NCI-H1417 treated with DMSO at 0.1 percent for 48 hours (cell line): ENCODE results near the gene COLGALT1.
A peak's percentile ranks its signal among the peaks of the same experiment; 100 is the strongest.
"Not testable (repeated sequence)": the region's sequence is repeated elsewhere in the genome, so short reads cannot be mapped to it uniquely, and the experiment has no call there.

Experiments used
- DNase-seq: peaks from one replicate; lab custom pipeline; 2025; lab: John Stamatoyannopoulos, UW

COLGALT1 gene

GRCh38 chr19:17555480-17555928 lies at the start of gene COLGALT1:
COLGALT1 (plus strand) TSS chr19:17555649; CDS start chr19:17555714, 65 bp downstream.
- DNase-seq, result peak; percentile 72

GRCh38 chr19:17506745-17507144 lies 48.7 kb upstream of the COLGALT1 start:
- DNase-seq, result no peak

GRCh38 chr19:17508558-17508933 lies 46.9 kb upstream of the COLGALT1 start:
- not testable (repeated sequence) for DNase-seq

- DNase-seq, result no peak
Observed at GRCh38 chr19:17510220-17510993, 45.0 kb upstream of the COLGALT1 start.

GRCh38 chr19:17511724-17512573 lies 43.5 kb upstream of the COLGALT1 start:
- peak; percentile 46 for DNase-seq

GRCh38 chr19:17512574-17512939 lies 42.9 kb upstream of the COLGALT1 start:
- no peak for DNase-seq

GRCh38 chr19:17515408-17516149 lies 39.9 kb upstream of the COLGALT1 start:
- no peak for DNase-seq

GRCh38 chr19:17517898-17518297 lies 37.6 kb upstream of the COLGALT1 start:
- no peak for DNase-seq

GRCh38 chr19:17518654-17519053 lies 36.8 kb upstream of the COLGALT1 start:
- not testable (repeated sequence) for DNase-seq

GRCh38 chr19:17519967-17520366 lies 35.5 kb upstream of the COLGALT1 start:
- no peak for DNase-seq

GRCh38 chr19:17520865-17521264 lies 34.6 kb upstream of the COLGALT1 start:
- DNase-seq, result no peak

- no peak for DNase-seq
Observed at GRCh38 chr19:17522988-17523872, 32.2 kb upstream of the COLGALT1 start.

GRCh38 chr19:17524651-17525050 lies 30.8 kb upstream of the COLGALT1 start:
- no peak for DNase-seq

- no peak for DNase-seq
Observed at GRCh38 chr19:17525141-17525540, 30.3 kb upstream of the COLGALT1 start.

- DNase-seq, result no peak
Observed at GRCh38 chr19:17526922-17527321, 28.5 kb upstream of the COLGALT1 start.

- no peak for DNase-seq
Observed at GRCh38 chr19:17527326-17527725, 28.1 kb upstream of the COLGALT1 start.

GRCh38 chr19:17528610-17529009 lies 26.8 kb upstream of the COLGALT1 start:
- no peak for DNase-seq

- DNase-seq, result no peak
Observed at GRCh38 chr19:17529239-17530158, 25.9 kb upstream of the COLGALT1 start.

GRCh38 chr19:17530586-17530985 lies 24.9 kb upstream of the COLGALT1 start:
- peak; percentile 2 for DNase-seq

GRCh38 chr19:17532116-17532515 lies 23.3 kb upstream of the COLGALT1 start:
- no peak for DNase-seq
